CD8-positive, alpha-beta memory T cell (primary cell): ENCODE measurements around the gene KLRF2. TPM values are rescaled to one million over a fixed set of nuclear protein-coding genes. Genes with fewer than 3 reads are reported as not detected.

Source experiments
- CTCF ChIA-PET: fragments of 350-600 bp; sonication (Branson Sonifier 250); formaldehyde crosslinking; loops from one replicate; lab custom pipeline; 2021; ENCODE audit warnings: antibody characterized with exemption; lab: Charles Lee
- POLR2A ChIA-PET: fragments of 350-600 bp; sonication (Branson Sonifier 250); formaldehyde crosslinking; loops from one replicate; lab custom pipeline; 2021; ENCODE audit warnings: antibody characterized with exemption; lab: Charles Lee
- DNase-seq, 5 donors: peaks; one replicate each; pipeline versions ENCODE4 v3.0.0 to v3.0.0-alpha.2; 2020 to 2022; ENCODE audit warnings: mixed read lengths in 1 of 5
- H3K27ac ChIP-seq: one replicate; pipeline ENCODE4 v1.7.0; 2013; ENCODE audit warnings: low read depth, mild to moderate bottlenecking, low read length, moderate library complexity
- H3K27me3 ChIP-seq: 2 replicates; pipeline ENCODE4 v1.7.0; 2013; ENCODE audit warnings: low read length, mild to moderate bottlenecking; ENCODE audit not compliant: insufficient read depth, poor library complexity, severe bottlenecking
- H3K36me3 ChIP-seq: 2 replicates; pipeline ENCODE4 v1.7.0; 2013; ENCODE audit warnings: mild to moderate bottlenecking, low read length, moderate library complexity; ENCODE audit not compliant: insufficient read depth
- H3K4me1 ChIP-seq: 2 replicates; pipeline ENCODE4 v1.7.0; 2013; ENCODE audit warnings: mild to moderate bottlenecking, low read length, moderate library complexity; ENCODE audit not compliant: insufficient read depth
- H3K4me3 ChIP-seq: 2 replicates; pipeline ENCODE4 v1.7.0; 2013; ENCODE audit warnings: mild to moderate bottlenecking, low read length
- H3K9me3 ChIP-seq: 2 replicates; pipeline ENCODE4 v1.7.0; 2013; ENCODE audit warnings: mild to moderate bottlenecking, low read length
- H3K27ac Mint-ChIP-seq, 8 donors: one replicate each; pipeline ENCODE4 v1.8.0; 2020 to 2021; ENCODE audit warnings: mixed read lengths in 8 of 8, mild to moderate bottlenecking in 6 of 8, inconsistent platforms in 3 of 8, moderate library complexity in 3 of 8
- H3K27me3 Mint-ChIP-seq, 2 donors: one replicate each; pipeline ENCODE4 v1.8.0; 2020 to 2021; ENCODE audit warnings: mixed read lengths in 2 of 2, mild to moderate bottlenecking in 1 of 2, moderate library complexity in 1 of 2
- H3K36me3 Mint-ChIP-seq, 3 donors: one replicate each; pipeline ENCODE4 v1.8.0; 2020 to 2021; ENCODE audit warnings: mixed read lengths in 3 of 3, inconsistent platforms in 1 of 3, mild to moderate bottlenecking in 1 of 3
- H3K4me1 Mint-ChIP-seq, 3 donors: one replicate each; pipeline ENCODE4 v1.8.0; 2020 to 2021; ENCODE audit warnings: mixed read lengths in 3 of 3, inconsistent platforms in 1 of 3, mild to moderate bottlenecking in 1 of 3
- H3K4me3 Mint-ChIP-seq, 7 donors: one replicate each; pipeline ENCODE4 v1.8.0; 2020 to 2021; ENCODE audit warnings: mixed read lengths in 7 of 7, mild to moderate bottlenecking in 6 of 7, moderate library complexity in 4 of 7, inconsistent platforms in 2 of 7
- H3K9me3 Mint-ChIP-seq, 5 donors: one replicate each; pipeline ENCODE4 v1.8.0; 2020 to 2022; ENCODE audit warnings: mixed read lengths in 5 of 5, mild to moderate bottlenecking in 3 of 5, moderate library complexity in 2 of 5, inconsistent platforms in 1 of 5
- polyA plus RNA-seq: library from polyadenylated mRNA; unstranded; fragments of 300-500 nt; fragmentation: Illumina TruSeq; gene quantifications from one replicate; pipeline ENCODE4 v1.2.3, GENCODE V29; 2021
- total RNA-seq, 2 experiments: library from RNA; stranded (reverse); gene quantifications; one replicate each; pipeline ENCODE4 v1.2.3, GENCODE V29; 2021

Gene KLRF2
- not detected for total RNA-seq
- not detected for polyA plus RNA-seq

- H3K4me1 ChIP-seq, result no peaks in the 10 kb centered on the region
- Mint-ChIP-seq H3K27ac (peak within 1 kb of the TSS in 1 of 8 donors; percentile 40), H3K9me3 (no peaks in the 10 kb centered on the region), H3K36me3 (peaks cover 0 to 2% (median 0%) of the 10 kb centered on the region in 3 donors), H3K4me1 (peaks cover 8 to 23% (median 15%) of the 10 kb centered on the region in 3 donors), H3K4me3 (no peak within 1 kb of the TSS), H3K27me3 (no peaks in the 10 kb centered on the region)
- no peaks in the 10 kb centered on the region for H3K9me3 ChIP-seq
- ChIA-PET POLR2A (no interaction called here), CTCF (no interaction called here)
- H3K27me3 ChIP-seq, result no peaks in the 10 kb centered on the region
- H3K36me3 ChIP-seq, result no peaks in the 10 kb centered on the region
- no peak within 1 kb of the TSS for H3K4me3 ChIP-seq
- DNase-seq, result no peak
- H3K27ac ChIP-seq, result no peak within 1 kb of the TSS
These were observed at the start of gene KLRF2 for GRCh38 chr12:9881246-9881645. Gene KLRF2, plus strand, starts transcription at chr12:9881489. Its CDS starts 107 bp downstream, at chr12:9881596.

- no peak overlapping the region for H3K4me3 ChIP-seq
- Mint-ChIP-seq H3K9me3 (no peaks in the 10 kb centered on the region), H3K27me3 (no peaks in the 10 kb centered on the region), H3K4me3 (no peak overlapping the region), H3K4me1 (peaks cover 16 to 21% (median 17%) of the 10 kb centered on the region in 3 donors), H3K36me3 (no peaks in the 10 kb centered on the region), H3K27ac (no peak overlapping the region)
- DNase-seq, result no peak
- POLR2A ChIA-PET, result no interaction called here
- H3K27ac ChIP-seq, result no peak overlapping the region
- no peaks in the 10 kb centered on the region for H3K36me3 ChIP-seq
- H3K4me1 ChIP-seq, result no peaks in the 10 kb centered on the region
- CTCF ChIA-PET, result interaction anchor here (1.8 kb wide), 1 partner anchor 81 kb away, joined by 4 read pairs; no protein-coding TSS in a partner anchor
- H3K9me3 ChIP-seq, result no peaks in the 10 kb centered on the region
- H3K27me3 ChIP-seq, result no peaks in the 10 kb centered on the region
These were observed 49.6 kb upstream of the KLRF2 start for GRCh38 chr12:9831720-9832119.

- H3K36me3 ChIP-seq, result no peaks in the 10 kb centered on the region
- H3K9me3 Mint-ChIP-seq, result peaks cover 21 to 31% (median 30%) of the 10 kb centered on the region in 5 donors
- POLR2A ChIA-PET, result no interaction called here
- H3K27ac Mint-ChIP-seq, result no peak overlapping the region
- CTCF ChIA-PET, result no interaction called here
- no peaks in the 10 kb centered on the region for H3K4me1 ChIP-seq
- peaks cover 6 to 31% (median 17%) of the 10 kb centered on the region in 3 donors for H3K36me3 Mint-ChIP-seq
- no peaks in the 10 kb centered on the region for H3K9me3 ChIP-seq
- no peaks in the 10 kb centered on the region for H3K27me3 Mint-ChIP-seq
- peaks cover 0 to 3% (median 0%) of the 10 kb centered on the region in 3 donors for H3K4me1 Mint-ChIP-seq
- H3K4me3 ChIP-seq, result no peak overlapping the region
- H3K27me3 ChIP-seq, result no peaks in the 10 kb centered on the region
- DNase-seq, result no peak
- no peak overlapping the region for H3K27ac ChIP-seq
- no peak overlapping the region for H3K4me3 Mint-ChIP-seq
These were observed 37.9 kb upstream of the KLRF2 start for GRCh38 chr12:9843407-9843806.

- H3K4me1 ChIP-seq, result peaks cover 2% of the 10 kb centered on the region
- Mint-ChIP-seq H3K36me3 (peaks cover 32 to 73% (median 55%) of the 10 kb centered on the region in 3 donors), H3K27me3 (no peaks in the 10 kb centered on the region), H3K27ac (no peak overlapping the region), H3K4me1 (peaks cover 12 to 20% (median 18%) of the 10 kb centered on the region in 3 donors), H3K9me3 (peaks cover 24 to 43% (median 35%) of the 10 kb centered on the region in 5 donors), H3K4me3 (no peak overlapping the region)
- H3K27me3 ChIP-seq, result no peaks in the 10 kb centered on the region
- H3K27ac ChIP-seq, result no peak overlapping the region
- CTCF ChIA-PET, result no interaction called here
- H3K36me3 ChIP-seq, result peaks cover 7% of the 10 kb centered on the region
- H3K9me3 ChIP-seq, result no peaks in the 10 kb centered on the region
- DNase-seq, result no peak
- no peak overlapping the region for H3K4me3 ChIP-seq
- POLR2A ChIA-PET, result interaction anchor here (0.6 to 1.1 kb wide), 2 partner anchors 20 to 131 kb away, joined by 3 to 4 read pairs; partner anchors contain the start of gene CLEC2B
These were observed 32.4 kb upstream of the KLRF2 start for GRCh38 chr12:9848899-9849298.

- Histone ChIP-seq H3K36me3 (peaks cover 24% of the 10 kb centered on the region), H3K4me1 (peaks cover 8% of the 10 kb centered on the region), H3K9me3 (no peaks in the 10 kb centered on the region), H3K27ac (no peak overlapping the region), H3K27me3 (no peaks in the 10 kb centered on the region), H3K4me3 (no peak overlapping the region)
- Mint-ChIP-seq H3K4me1 (peaks cover 27 to 37% (median 31%) of the 10 kb centered on the region in 3 donors), H3K36me3 (peaks cover 41 to 73% (median 72%) of the 10 kb centered on the region in 3 donors), H3K4me3 (no peak overlapping the region), H3K9me3 (peaks cover 19 to 34% (median 26%) of the 10 kb centered on the region in 5 donors), H3K27ac (no peak overlapping the region), H3K27me3 (no peaks in the 10 kb centered on the region)
- DNase-seq, result no peak
- ChIA-PET POLR2A (interaction anchor here (0.5 to 0.7 kb wide), 2 partner anchors 13 to 75 kb away, joined by 4 read pairs; no protein-coding TSS in a partner anchor), CTCF (interaction anchor here (1.1 to 1.3 kb wide), 2 partner anchors 14 to 37 kb away, joined by 4 read pairs; no protein-coding TSS in a partner anchor)
These were observed 30.2 kb upstream of the KLRF2 start for GRCh38 chr12:9851050-9851449.

GRCh38 chr12:9851927-9852326, 29.4 kb upstream of the KLRF2 start:
- no peak overlapping the region for H3K27ac ChIP-seq
- ChIA-PET POLR2A (interaction anchor here (0.5 to 0.6 kb wide), 2 partner anchors 12 to 26 kb away, joined by 3 to 4 read pairs; no protein-coding TSS in a partner anchor), CTCF (interaction anchor here (1.1 to 1.3 kb wide), 2 partner anchors 13 to 38 kb away, joined by 4 read pairs; no protein-coding TSS in a partner anchor)

GRCh38 chr12:9856151-9856550, 25.1 kb upstream of the KLRF2 start:
- no peak for DNase-seq
- Histone ChIP-seq H3K4me3 (no peak overlapping the region), H3K4me1 (peaks cover 37% of the 10 kb centered on the region), H3K9me3 (no peaks in the 10 kb centered on the region), H3K27ac (no peak overlapping the region), H3K36me3 (peaks cover 38% of the 10 kb centered on the region), H3K27me3 (no peaks in the 10 kb centered on the region)
- Mint-ChIP-seq H3K4me1 (peaks cover 68 to 82% (median 78%) of the 10 kb centered on the region in 3 donors), H3K9me3 (no peaks in the 10 kb centered on the region), H3K36me3 (peaks cover 48 to 85% (median 51%) of the 10 kb centered on the region in 3 donors), H3K27me3 (no peaks in the 10 kb centered on the region), H3K4me3 (peak overlapping the region in 2 of 7 donors; percentile 8 to 29), H3K27ac (peak overlapping the region in 1 of 8 donors; percentile 16)
- CTCF ChIA-PET, result no interaction called here
- POLR2A ChIA-PET, result no interaction called here

More at GRCh38 chr12:9851927-9852326, 29.4 kb upstream of the KLRF2 start:
- Mint-ChIP-seq H3K27me3 (no peaks in the 10 kb centered on the region), H3K4me1 (peaks cover 35 to 45% (median 36%) of the 10 kb centered on the region in 3 donors), H3K4me3 (no peak overlapping the region), H3K9me3 (peaks cover 10 to 25% (median 17%) of the 10 kb centered on the region in 5 donors), H3K27ac (peak overlapping the region in 2 of 8 donors; percentile 14 to 71), H3K36me3 (peaks cover 42 to 74% (median 70%) of the 10 kb centered on the region in 3 donors)
- Histone ChIP-seq H3K4me3 (no peak overlapping the region), H3K9me3 (no peaks in the 10 kb centered on the region), H3K4me1 (peaks cover 10% of the 10 kb centered on the region), H3K27me3 (no peaks in the 10 kb centered on the region), H3K36me3 (peaks cover 33% of the 10 kb centered on the region)
- DNase-seq, result no peak

GRCh38 chr12:9856894-9857293, 24.4 kb upstream of the KLRF2 start:
- Mint-ChIP-seq H3K4me1 (peaks cover 67 to 90% (median 85%) of the 10 kb centered on the region in 3 donors), H3K27ac (peak overlapping the region in 1 of 8 donors; percentile 10), H3K27me3 (no peaks in the 10 kb centered on the region), H3K9me3 (no peaks in the 10 kb centered on the region), H3K4me3 (no peak overlapping the region), H3K36me3 (peaks cover 47 to 85% (median 48%) of the 10 kb centered on the region in 3 donors)
- Histone ChIP-seq H3K36me3 (peaks cover 38% of the 10 kb centered on the region), H3K4me1 (peaks cover 40% of the 10 kb centered on the region), H3K27ac (no peak overlapping the region), H3K27me3 (no peaks in the 10 kb centered on the region), H3K9me3 (no peaks in the 10 kb centered on the region), H3K4me3 (no peak overlapping the region)
- DNase-seq, result no peak
- CTCF ChIA-PET, result interaction anchor here (1.4 kb wide), 1 partner anchor 12 kb away, joined by 3 read pairs; the partner anchor contains the start of gene CLEC2B
- POLR2A ChIA-PET, result no interaction called here
